Thyroid gland (tissue), 4 donors: ENCODE measurements around the gene PLXNA1.

Source experiments
- POLR2A ChIP-seq, 2 donors: fragments of 450-650 bp; IDR thresholded peaks; one replicate each; pipeline ENCODE4 v1.6.1; 2017; ENCODE audit warnings: antibody characterized with exemption in 2 of 2, mild to moderate bottlenecking in 2 of 2, moderate library complexity in 1 of 2
- TF ChIP-seq, protein P1 (sequence below), 6 experiments: fragments of 200-600 bp in 3 of 6; fragments of 450-650 bp in 3 of 6; sonication (generic) in 3 of 6; IDR thresholded peaks; one replicate each; pipeline ENCODE4 v1.5.1; 2016 to 2019; ENCODE audit warnings: antibody characterized with exemption in 6 of 6, mild to moderate bottlenecking in 2 of 6, inconsistent platforms in 1 of 6, moderate library complexity in 1 of 6

GRCh38 chr3:126945171-126945721 is 37.7 kb upstream of the PLXNA1 start:
- TF ChIP-seq, protein P1, sequence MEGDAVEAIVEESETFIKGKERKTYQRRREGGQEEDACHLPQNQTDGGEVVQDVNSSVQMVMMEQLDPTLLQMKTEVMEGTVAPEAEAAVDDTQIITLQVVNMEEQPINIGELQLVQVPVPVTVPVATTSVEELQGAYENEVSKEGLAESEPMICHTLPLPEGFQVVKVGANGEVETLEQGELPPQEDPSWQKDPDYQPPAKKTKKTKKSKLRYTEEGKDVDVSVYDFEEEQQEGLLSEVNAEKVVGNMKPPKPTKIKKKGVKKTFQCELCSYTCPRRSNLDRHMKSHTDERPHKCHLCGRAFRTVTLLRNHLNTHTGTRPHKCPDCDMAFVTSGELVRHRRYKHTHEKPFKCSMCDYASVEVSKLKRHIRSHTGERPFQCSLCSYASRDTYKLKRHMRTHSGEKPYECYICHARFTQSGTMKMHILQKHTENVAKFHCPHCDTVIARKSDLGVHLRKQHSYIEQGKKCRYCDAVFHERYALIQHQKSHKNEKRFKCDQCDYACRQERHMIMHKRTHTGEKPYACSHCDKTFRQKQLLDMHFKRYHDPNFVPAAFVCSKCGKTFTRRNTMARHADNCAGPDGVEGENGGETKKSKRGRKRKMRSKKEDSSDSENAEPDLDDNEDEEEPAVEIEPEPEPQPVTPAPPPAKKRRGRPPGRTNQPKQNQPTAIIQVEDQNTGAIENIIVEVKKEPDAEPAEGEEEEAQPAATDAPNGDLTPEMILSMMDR (IDR thresholded peaks at IDR 0.05): no peak
- TF ChIP-seq POLR2A (IDR thresholded peaks at IDR 0.05): no peak
